HG03378 (cell line): ENCODE results near the gene DCTN4.

Source experiments
- ATAC-seq: cut with Tn5 transposase; IDR thresholded peaks from one replicate; pipeline ENCODE4 v1.9.1; 2021; ENCODE audit warnings: mild to moderate bottlenecking, moderate library complexity; ENCODE audit not compliant: unreplicated experiment

The DCTN4 gene

GRCh38 chr5:150672237-150672883, 86.5 kb downstream of the DCTN4 start:
- ATAC-seq = no peak

- no peak for ATAC-seq
Observed at GRCh38 chr5:150671509-150672236, 87.1 kb downstream of the DCTN4 start.

- no peak for ATAC-seq
Observed at GRCh38 chr5:150670948-150671310, 87.9 kb downstream of the DCTN4 start.

GRCh38 chr5:150670275-150670947, 88.4 kb downstream of the DCTN4 start:
- ATAC-seq = no peak

GRCh38 chr5:150665044-150665443, 93.8 kb downstream of the DCTN4 start:
- no peak for ATAC-seq

- no peak for ATAC-seq
Observed at GRCh38 chr5:150663936-150664335, 94.9 kb downstream of the DCTN4 start.

GRCh38 chr5:150662731-150663516, 95.9 kb downstream of the DCTN4 start:
- ATAC-seq = no peak

- ATAC-seq = no peak
Observed at GRCh38 chr5:150661821-150662596, 96.8 kb downstream of the DCTN4 start.

GRCh38 chr5:150661086-150661485, 97.7 kb downstream of the DCTN4 start, which contains the start of gene MYOZ3:
Gene MYOZ3 (plus strand): TSS chr5:150661251. CDS start chr5:150662942, 1,691 bp downstream.
- ATAC-seq = no peak

- no peak for ATAC-seq
Observed at GRCh38 chr5:150660108-150660831, 98.5 kb downstream of the DCTN4 start.

- no peak for ATAC-seq
Observed at GRCh38 chr5:150659360-150660107, 99.3 kb downstream of the DCTN4 start.

GRCh38 chr5:150658699-150659265, 100.0 kb downstream of the DCTN4 start:
- no peak for ATAC-seq
